ENCODE results near the gene PRODH.
"Not testable (repeated sequence)": the region's sequence is repeated elsewhere in the genome, so short reads cannot be mapped to it uniquely, and the experiment has no call there.

Gene PRODH

GRCh38 chr22:18912264-18912946 lies 23.7 kb downstream of the PRODH start:
- DNase-seq (ENCODE audit: low read depth); H3K4me3 ChIP-seq (ENCODE audit: low read length): not testable (repeated sequence)

- H3K4me3 ChIP-seq (ENCODE audit: low read length); DNase-seq (ENCODE audit: low read depth): not testable (repeated sequence)
Measured at GRCh38 chr22:18911535-18911934, 24.6 kb downstream of the PRODH start.

DNA sequence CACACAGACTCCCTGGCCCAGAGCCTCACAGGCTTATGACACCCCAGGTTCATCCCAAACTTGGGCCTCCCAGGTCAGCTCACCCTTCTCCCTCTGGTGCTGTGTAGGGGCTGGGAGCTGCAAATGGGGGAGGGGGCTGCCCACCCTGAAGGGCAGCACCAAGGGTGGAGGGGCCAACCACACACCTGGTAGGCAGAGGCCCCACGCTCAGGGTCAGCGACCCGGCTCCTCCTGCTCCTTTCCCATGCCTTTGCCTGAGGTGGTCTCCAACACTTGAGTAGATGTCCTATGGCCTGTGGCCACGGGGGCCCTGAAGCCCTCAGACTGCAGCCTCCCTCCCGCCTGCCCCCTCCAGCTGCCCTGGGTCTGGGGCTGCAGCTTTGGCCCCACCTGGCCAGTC lies 26.5 kb downstream of the PRODH start:
- no peak for DNase-seq (ENCODE audit: low read depth)
- no peak for TF ChIP-seq CTCF (IDR thresholded peaks at IDR 0.05; ENCODE audit: insufficient read depth, low read depth, low read length, missing control alignments)
- H3K4me3 ChIP-seq (ENCODE audit: low read length), result no peak overlapping the region

DNA sequence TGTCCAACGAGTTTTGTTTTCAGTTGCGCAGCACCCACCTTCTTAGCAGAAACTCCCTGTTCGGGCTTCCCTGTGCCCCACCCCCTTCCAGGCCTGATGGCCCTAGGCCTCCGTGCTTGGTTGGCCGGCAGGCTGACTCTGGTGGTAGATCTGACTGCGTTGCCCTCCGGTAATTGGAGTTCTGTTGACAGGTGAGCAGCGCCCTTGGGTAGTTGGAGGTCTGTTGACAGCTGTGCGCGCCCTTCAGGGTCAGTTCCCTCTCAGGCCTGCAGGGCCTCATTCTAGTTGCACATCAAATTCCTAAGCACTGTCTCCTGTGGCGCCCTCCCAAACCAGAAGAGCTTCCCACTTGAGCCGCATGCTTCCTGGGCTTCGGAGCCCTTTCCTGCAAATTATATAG lies 29.2 kb downstream of the PRODH start:
- no peak overlapping the region for H3K4me3 ChIP-seq (ENCODE audit: low read length)
- no peak for DNase-seq (ENCODE audit: low read depth)
- TF ChIP-seq CTCF (IDR thresholded peaks at IDR 0.05; ENCODE audit: insufficient read depth, low read depth, low read length, missing control alignments), result no peak

GRCh38 chr22:18906410-18906745 lies 29.7 kb downstream of the PRODH start:
- not testable (repeated sequence) for H3K4me3 ChIP-seq (ENCODE audit: low read length); DNase-seq (ENCODE audit: low read depth)

- no peak within 1 kb of the TSS for H3K4me3 ChIP-seq (ENCODE audit: low read length)
- no peak for DNase-seq (ENCODE audit: low read depth)
- TF ChIP-seq CTCF (IDR thresholded peaks at IDR 0.05; ENCODE audit: insufficient read depth, low read depth, low read length, missing control alignments), result no peak
Measured at GRCh38 chr22:18905540-18906409, 30.3 kb downstream of the PRODH start, which contains the start of gene DGCR6. Gene DGCR6 (plus strand): TSS chr22:18906320. CDS start chr22:18906375, 55 bp downstream.

DNA sequence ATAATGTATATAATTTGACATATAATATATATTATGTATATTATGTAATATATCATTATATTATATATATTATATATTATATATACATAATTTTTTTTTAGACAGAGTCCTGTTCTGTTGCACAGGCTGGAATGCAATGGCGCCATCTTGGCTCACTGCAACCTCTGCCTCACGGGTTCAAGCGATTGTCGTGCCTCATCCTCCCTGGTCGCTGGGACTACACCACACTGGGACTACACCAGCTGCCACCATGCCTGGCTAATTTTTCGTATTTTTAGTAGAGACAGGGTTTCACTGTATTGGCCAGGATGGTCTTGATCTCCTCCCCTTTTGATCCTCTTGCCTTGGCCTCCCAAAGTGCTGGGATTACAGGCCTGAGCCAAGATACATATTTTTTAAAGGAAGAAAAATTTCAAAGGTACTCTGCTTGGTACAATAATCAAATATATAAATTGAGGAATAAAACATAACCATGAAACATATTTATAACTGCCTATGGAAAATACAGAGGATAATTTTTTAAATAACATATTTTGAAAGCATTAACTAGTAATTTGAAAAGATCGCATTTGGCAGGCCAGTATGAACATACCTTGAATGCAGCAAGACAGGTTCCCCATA lies 39.9 kb downstream of the PRODH start:
- not testable (repeated sequence) for DNase-seq (ENCODE audit: low read depth); H3K4me3 ChIP-seq (ENCODE audit: low read length)

DNA sequence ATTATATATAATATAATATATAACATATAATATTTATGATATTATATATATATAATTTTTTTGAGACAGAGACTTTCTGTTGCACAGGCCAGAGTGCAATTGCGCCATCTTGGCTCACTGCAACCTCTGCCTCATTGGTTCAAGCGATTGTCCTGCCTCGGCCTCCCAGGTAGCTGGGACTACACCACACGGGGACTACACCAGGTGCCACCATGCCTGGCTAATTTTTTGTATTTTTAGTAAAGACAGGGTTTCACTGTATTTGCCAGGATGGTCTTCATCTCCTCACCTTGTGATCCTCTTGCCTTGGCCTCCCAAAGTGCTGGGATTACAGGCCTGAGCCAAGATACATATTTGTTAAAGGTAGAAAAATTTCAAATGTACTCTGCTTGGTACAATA lies 42.3 kb downstream of the PRODH start:
- not testable (repeated sequence) for H3K4me3 ChIP-seq (ENCODE audit: low read length); DNase-seq (ENCODE audit: low read depth)

GRCh38 chr22:18890510-18891192 lies 45.4 kb downstream of the PRODH start:
- not testable (repeated sequence) for DNase-seq (ENCODE audit: low read depth); H3K4me3 ChIP-seq (ENCODE audit: low read length)

DNA sequence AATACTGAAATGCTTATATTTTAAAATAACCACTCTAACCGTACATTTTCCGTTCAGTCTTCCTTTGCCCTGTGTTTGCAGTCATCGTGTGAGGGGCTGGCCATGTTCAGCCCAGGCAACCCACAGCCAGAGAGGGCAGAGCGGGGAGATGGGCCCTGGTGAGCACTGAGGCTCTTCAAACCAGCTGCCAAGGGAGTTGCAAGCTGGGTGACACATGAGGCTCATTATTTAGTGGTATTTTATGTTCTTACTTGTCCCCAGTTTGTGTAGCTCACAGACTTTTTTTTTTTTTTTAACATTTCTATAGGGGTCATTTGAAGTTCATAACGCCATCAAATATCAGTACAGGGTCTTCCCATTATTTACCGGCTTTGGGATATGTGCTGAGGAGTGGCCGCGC lies 48.0 kb downstream of the PRODH start:
- DNase-seq (ENCODE audit: low read depth), result no peak
- H3K4me3 ChIP-seq (ENCODE audit: low read length), result no peak overlapping the region
- no peak for TF ChIP-seq CTCF (IDR thresholded peaks at IDR 0.05; ENCODE audit: insufficient read depth, low read depth, low read length, missing control alignments)

GRCh38 chr22:18884465-18884864 lies 51.6 kb downstream of the PRODH start:
- H3K4me3 ChIP-seq (ENCODE audit: low read length); DNase-seq (ENCODE audit: low read depth): not testable (repeated sequence)

GRCh38 chr22:18881260-18881659 lies 54.8 kb downstream of the PRODH start:
- peak; percentile 49 for DNase-seq (ENCODE audit: low read depth)
- not testable (repeated sequence) for H3K4me3 ChIP-seq (ENCODE audit: low read length)

Data from epithelial cell of esophagus (primary cell).